ENCODE data around the gene ZNF763.

Gene ZNF763

DNA sequence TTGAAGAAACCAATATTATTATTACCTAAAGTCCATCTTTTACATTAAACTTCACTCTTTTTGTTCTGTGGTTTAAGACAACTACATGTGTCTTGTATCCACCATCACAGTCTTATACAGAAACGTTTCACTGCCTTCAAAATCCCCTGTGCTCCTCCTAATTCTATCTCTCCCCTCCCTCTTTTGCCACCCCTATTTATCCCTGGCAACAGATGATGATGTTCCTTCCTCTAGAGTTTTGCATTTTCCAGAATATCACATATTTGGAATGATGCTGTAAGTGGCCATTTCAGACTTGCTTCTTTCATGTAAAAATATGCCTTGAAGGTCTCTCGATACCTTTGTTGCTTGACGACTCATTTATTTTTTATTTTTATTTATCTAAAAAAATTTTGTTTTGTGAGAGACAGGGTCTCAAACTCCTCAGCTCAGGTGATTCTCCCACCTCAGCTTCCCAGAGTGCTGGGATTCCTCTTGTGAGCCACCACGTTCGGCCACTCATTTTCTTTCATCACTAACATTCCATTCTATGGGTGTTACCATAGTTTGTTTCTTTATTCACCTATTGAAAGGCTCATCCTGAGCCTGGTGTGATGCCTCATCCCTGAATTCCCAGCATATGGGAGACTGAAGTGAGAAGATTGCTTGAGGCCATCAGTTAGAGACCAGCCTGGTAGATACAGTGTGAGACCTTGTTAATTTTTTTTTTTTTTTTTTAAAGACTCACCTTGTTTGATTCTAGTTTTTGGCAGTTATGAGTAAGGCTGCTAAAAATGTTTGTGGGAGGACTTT, 8.4 kb downstream of the ZNF763 start:
- Histone ChIP-seq H3K27me3 (ENCODE audit: control insufficient read depth, insufficient read depth, low read length) (no peaks in the 10 kb centered on the region), H3K4me3 (ENCODE audit: low read depth, low read length) (no peak overlapping the region), H3K79me2 (peaks cover 25% of the 10 kb centered on the region), H3K36me3 (ENCODE audit: control insufficient read depth, insufficient read depth, low read length) (peaks cover 4% of the 10 kb centered on the region), H3K9me3 (ENCODE audit: control insufficient read depth, low read length) (no peaks in the 10 kb centered on the region), H3K27ac (no peak overlapping the region), H2AFZ (no peak overlapping the region), H3K4me1 (no peaks in the 10 kb centered on the region), H3K9ac (no peak overlapping the region), H3K4me2 (ENCODE audit: low read length) (no peak overlapping the region)
- TF ChIP-seq, protein P1, sequence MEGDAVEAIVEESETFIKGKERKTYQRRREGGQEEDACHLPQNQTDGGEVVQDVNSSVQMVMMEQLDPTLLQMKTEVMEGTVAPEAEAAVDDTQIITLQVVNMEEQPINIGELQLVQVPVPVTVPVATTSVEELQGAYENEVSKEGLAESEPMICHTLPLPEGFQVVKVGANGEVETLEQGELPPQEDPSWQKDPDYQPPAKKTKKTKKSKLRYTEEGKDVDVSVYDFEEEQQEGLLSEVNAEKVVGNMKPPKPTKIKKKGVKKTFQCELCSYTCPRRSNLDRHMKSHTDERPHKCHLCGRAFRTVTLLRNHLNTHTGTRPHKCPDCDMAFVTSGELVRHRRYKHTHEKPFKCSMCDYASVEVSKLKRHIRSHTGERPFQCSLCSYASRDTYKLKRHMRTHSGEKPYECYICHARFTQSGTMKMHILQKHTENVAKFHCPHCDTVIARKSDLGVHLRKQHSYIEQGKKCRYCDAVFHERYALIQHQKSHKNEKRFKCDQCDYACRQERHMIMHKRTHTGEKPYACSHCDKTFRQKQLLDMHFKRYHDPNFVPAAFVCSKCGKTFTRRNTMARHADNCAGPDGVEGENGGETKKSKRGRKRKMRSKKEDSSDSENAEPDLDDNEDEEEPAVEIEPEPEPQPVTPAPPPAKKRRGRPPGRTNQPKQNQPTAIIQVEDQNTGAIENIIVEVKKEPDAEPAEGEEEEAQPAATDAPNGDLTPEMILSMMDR (IDR thresholded peaks at IDR 0.05): no peak

- H2AFZ ChIP-seq: no peak overlapping the region
- TF ChIP-seq, protein P1 (IDR thresholded peaks at IDR 0.05): no peak
- no peaks in the 10 kb centered on the region for H3K27me3 ChIP-seq (ENCODE audit: control insufficient read depth, insufficient read depth, low read length)
- H3K36me3 ChIP-seq (ENCODE audit: control insufficient read depth, insufficient read depth, low read length): peaks cover 12% of the 10 kb centered on the region
- H3K27ac ChIP-seq: no peak overlapping the region
- peaks cover 16% of the 10 kb centered on the region for H3K79me2 ChIP-seq
- no peak overlapping the region for H3K9ac ChIP-seq
- H3K4me1 ChIP-seq: no peaks in the 10 kb centered on the region
- H3K4me3 ChIP-seq (ENCODE audit: low read depth, low read length): no peak overlapping the region
- no peak overlapping the region for H3K4me2 ChIP-seq (ENCODE audit: low read length)
- H3K9me3 ChIP-seq (ENCODE audit: control insufficient read depth, low read length): peaks cover 7% of the 10 kb centered on the region
Measured at GRCh38 chr19:11978492-11979100, 13.8 kb downstream of the ZNF763 start.

GRCh38 chr19:11979527-11979926, 14.7 kb downstream of the ZNF763 start:
- Histone ChIP-seq H3K4me2 (ENCODE audit: low read length) (no peak overlapping the region), H3K4me1 (no peaks in the 10 kb centered on the region), H3K27ac (no peak overlapping the region), H3K4me3 (ENCODE audit: low read depth, low read length) (no peak overlapping the region), H3K9ac (no peak overlapping the region), H3K9me3 (ENCODE audit: control insufficient read depth, low read length) (peaks cover 7% of the 10 kb centered on the region), H3K79me2 (peaks cover 16% of the 10 kb centered on the region), H2AFZ (no peak overlapping the region), H3K36me3 (ENCODE audit: control insufficient read depth, insufficient read depth, low read length) (peaks cover 12% of the 10 kb centered on the region), H3K27me3 (ENCODE audit: control insufficient read depth, insufficient read depth, low read length) (no peaks in the 10 kb centered on the region)
- TF ChIP-seq, protein P1 (IDR thresholded peaks at IDR 0.05): no peak

- H3K36me3 ChIP-seq (ENCODE audit: control insufficient read depth, insufficient read depth, low read length): peaks cover 12% of the 10 kb centered on the region
- H2AFZ ChIP-seq: no peak overlapping the region
- H3K79me2 ChIP-seq: no peaks in the 10 kb centered on the region
- peaks cover 7% of the 10 kb centered on the region for H3K9me3 ChIP-seq (ENCODE audit: control insufficient read depth, low read length)
- no peak overlapping the region for H3K9ac ChIP-seq
- H3K4me1 ChIP-seq: no peaks in the 10 kb centered on the region
- no peak overlapping the region for H3K4me2 ChIP-seq (ENCODE audit: low read length)
- no peak overlapping the region for H3K27ac ChIP-seq
- no peak overlapping the region for H3K4me3 ChIP-seq (ENCODE audit: low read depth, low read length)
- TF ChIP-seq, protein P1 (IDR thresholded peaks at IDR 0.05): no peak
- H3K27me3 ChIP-seq (ENCODE audit: control insufficient read depth, insufficient read depth, low read length): no peaks in the 10 kb centered on the region
Measured at GRCh38 chr19:11982526-11982925, 17.7 kb downstream of the ZNF763 start.
